ENCODE measurements around the gene TBX3.
"Not testable (repeated sequence)": the region's sequence is repeated elsewhere in the genome, so short reads cannot be mapped to it uniquely, and the experiment has no call there.

The TBX3 gene

GRCh38 chr12:114684098-114684869 lies at the start of gene TBX3:
TBX3 (minus strand) TSS chr12:114684175; CDS start chr12:114683200, 975 bp downstream.
- no peak within 1 kb of the TSS for H3K4me3 ChIP-seq (ENCODE audit: low read depth, low read length)
- TF ChIP-seq CTCF (IDR thresholded peaks at IDR 0.05; ENCODE audit: low read depth, low read length, missing control alignments), result peak; percentile 34
- DNase-seq (ENCODE audit: low read depth), result peak; percentile 4

GRCh38 chr12:114732426-114733030 lies 48.6 kb upstream of the TBX3 start:
- no peak overlapping the region for H3K4me3 ChIP-seq (ENCODE audit: low read depth, low read length)
- DNase-seq (ENCODE audit: low read depth), result no peak
- no peak for TF ChIP-seq CTCF (IDR thresholded peaks at IDR 0.05; ENCODE audit: low read depth, low read length, missing control alignments)

- TF ChIP-seq CTCF (IDR thresholded peaks at IDR 0.05; ENCODE audit: low read depth, low read length, missing control alignments), result no peak
- no peak for DNase-seq (ENCODE audit: low read depth)
- H3K4me3 ChIP-seq (ENCODE audit: low read depth, low read length), result no peak overlapping the region
Observed at GRCh38 chr12:114729731-114730130, 45.8 kb upstream of the TBX3 start.

GRCh38 chr12:114726092-114726710 lies 42.2 kb upstream of the TBX3 start:
- DNase-seq (ENCODE audit: low read depth), result no peak
- no peak for TF ChIP-seq CTCF (IDR thresholded peaks at IDR 0.05; ENCODE audit: low read depth, low read length, missing control alignments)
- H3K4me3 ChIP-seq (ENCODE audit: low read depth, low read length), result no peak overlapping the region

- not testable (repeated sequence) for DNase-seq (ENCODE audit: low read depth); H3K4me3 ChIP-seq (ENCODE audit: low read depth, low read length)
Observed at GRCh38 chr12:114722176-114722575, 38.2 kb upstream of the TBX3 start.

GRCh38 chr12:114721266-114721665 lies 37.3 kb upstream of the TBX3 start:
- no peak for DNase-seq (ENCODE audit: low read depth)
- no peak for TF ChIP-seq CTCF (IDR thresholded peaks at IDR 0.05; ENCODE audit: low read depth, low read length, missing control alignments)
- H3K4me3 ChIP-seq (ENCODE audit: low read depth, low read length), result no peak overlapping the region

- no peak overlapping the region for H3K4me3 ChIP-seq (ENCODE audit: low read depth, low read length)
- no peak for TF ChIP-seq CTCF (IDR thresholded peaks at IDR 0.05; ENCODE audit: low read depth, low read length, missing control alignments)
- DNase-seq (ENCODE audit: low read depth), result no peak
Observed at GRCh38 chr12:114713466-114714215, 29.7 kb upstream of the TBX3 start.
